SH-SY5Y (cell line): ENCODE measurements around the gene RARRES1.

Source experiments
- GATA2 ChIP-seq: IDR thresholded peaks from 2 replicates; pipeline ENCODE4 v1.6.1; 2011; ENCODE audit warnings: mild to moderate bottlenecking, low read depth, low read length
- GATA3 ChIP-seq: IDR thresholded peaks from 2 replicates; pipeline ENCODE4 v1.6.1; 2011; ENCODE audit warnings: low read depth, mild to moderate bottlenecking, low read length, moderate library complexity

DNA sequence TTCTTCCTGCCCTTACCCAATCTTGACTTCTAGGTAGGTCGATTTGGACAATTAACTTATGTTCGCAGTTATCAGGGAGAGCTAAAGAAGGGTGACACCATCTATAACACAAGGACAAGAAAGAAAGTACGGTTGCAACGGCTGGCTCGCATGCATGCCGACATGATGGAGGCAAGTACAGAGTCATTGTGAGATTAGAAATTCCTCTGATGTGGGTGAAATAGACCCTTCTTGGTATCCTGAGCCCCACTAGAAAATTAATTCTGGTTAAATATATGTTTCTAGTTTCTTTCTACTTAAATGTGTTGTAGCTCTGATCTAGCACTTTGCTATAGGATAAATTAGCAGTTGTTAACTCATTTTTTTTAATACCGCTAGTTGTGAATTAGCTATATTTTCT lies 73.4 kb downstream of the RARRES1 start:
- TF ChIP-seq GATA2 (no peak), GATA3 (no peak)
